MCF 10A (cell line): Measurements from ENCODE around the gene RGS7. TPM values are rescaled to one million over a fixed set of nuclear protein-coding genes. Genes with fewer than 3 reads are reported as not detected.

Experiments
- BruUV-seq: library from RNA; stranded (reverse); fragments of 400-500 nt; replicated peaks from 2 replicates; lab custom pipeline; 2021; lab: Mats Ljungman, UMichigan
- CTCF ChIA-PET: fragments of 300-600 bp; sonication (Branson Sonifier 250); formaldehyde crosslinking; extraction: SDS; loops from one replicate; lab custom pipeline; 2021; ENCODE audit warnings: antibody characterized with exemption, inconsistent platforms; lab: Yijun Ruan, JAX
- POLR2A ChIA-PET: fragments of 300-600, 350-650 bp; sonication (Branson Sonifier 250); formaldehyde crosslinking; extraction: SDS; loops from one replicate; lab custom pipeline; 2020; ENCODE audit warnings: antibody characterized with exemption, inconsistent platforms; lab: Yijun Ruan, JAX
- DNase-seq: peaks from one replicate; pipeline ENCODE4 v3.0.0-alpha.2; 2018; ENCODE audit not compliant: unreplicated experiment
- H3K27ac Mint-ChIP-seq: one replicate; pipeline ENCODE4 v1.8.0; 2022; ENCODE audit warnings: mild to moderate bottlenecking, low read depth, mixed read lengths; ENCODE audit not compliant: unreplicated experiment
- H3K27me3 Mint-ChIP-seq: one replicate; pipeline ENCODE4 v1.8.0; 2022; ENCODE audit warnings: mixed read lengths; ENCODE audit not compliant: insufficient read depth, unreplicated experiment
- H3K36me3 Mint-ChIP-seq: one replicate; pipeline ENCODE4 v1.8.0; 2022; ENCODE audit warnings: mild to moderate bottlenecking, moderate library complexity, mixed read lengths; ENCODE audit not compliant: insufficient read depth, unreplicated experiment
- H3K4me1 Mint-ChIP-seq: one replicate; pipeline ENCODE4 v1.8.0; 2022; ENCODE audit warnings: mixed read lengths; ENCODE audit not compliant: insufficient read depth, unreplicated experiment
- H3K4me3 Mint-ChIP-seq: one replicate; pipeline ENCODE4 v1.8.0; 2022; ENCODE audit warnings: mild to moderate bottlenecking, moderate library complexity, mixed read lengths; ENCODE audit not compliant: unreplicated experiment
- H3K9me3 Mint-ChIP-seq: one replicate; pipeline ENCODE4 v1.8.0; 2022; ENCODE audit warnings: mixed read lengths; ENCODE audit not compliant: unreplicated experiment
- CTCF ChIP-seq: fragments of 200-600 bp; IDR thresholded peaks from one replicate; pipeline ENCODE4 v1.8.0; 2022; ENCODE audit warnings: antibody characterized with exemption, mild to moderate bottlenecking; ENCODE audit not compliant: unreplicated experiment
- intact Hi-C: fragments of 100-400 bp; cut with micrococcal nuclease; formaldehyde crosslinking; loops from 2 replicates; pipeline ENCODE4 v1.14.1; 2022
- total RNA-seq: library from RNA; stranded (reverse); gene quantifications from 2 replicates; pipeline ENCODE4 v1.2.3, GENCODE V29; 2022

Gene RGS7
- total RNA-seq, 1 experiment from 2014 or later, result 0.42 TPM

- no TSS peak for BruUV-seq
- CTCF ChIA-PET, result interaction anchor here (0.6 to 1.8 kb wide), 2 partner anchors 21 to 31 kb away, joined by 3 to 5 read pairs; no protein-coding TSS in a partner anchor
- H3K4me3 Mint-ChIP-seq, result no peak overlapping the region
Measured at GRCh38 chr1:241140670-241141069, 216.3 kb downstream of the RGS7 start.

GRCh38 chr1:241139047-241139446 is 218.0 kb downstream of the RGS7 start:
- TF ChIP-seq CTCF, result no peak
- no peak for DNase-seq
- Mint-ChIP-seq H3K36me3 (peaks cover 5% of the 10 kb centered on the region), H3K4me3 (no peak overlapping the region), H3K27ac (no peak overlapping the region), H3K4me1 (no peaks in the 10 kb centered on the region), H3K27me3 (no peaks in the 10 kb centered on the region), H3K9me3 (peaks cover 23% of the 10 kb centered on the region)
- ChIA-PET CTCF (no interaction called here), POLR2A (interaction anchor here (0.5 kb wide), 1 partner anchor 586 kb away, joined by 3 read pairs; no protein-coding TSS in a partner anchor)
- no TSS peak for BruUV-seq
- intact Hi-C loops, result no loop called here

More at GRCh38 chr1:241140670-241141069, 216.3 kb downstream of the RGS7 start:
- intact Hi-C loops, result no loop called here
- no peak for DNase-seq
- Mint-ChIP-seq H3K27me3 (no peaks in the 10 kb centered on the region), H3K36me3 (peaks cover 5% of the 10 kb centered on the region), H3K9me3 (peaks cover 24% of the 10 kb centered on the region), H3K4me1 (peaks cover 5% of the 10 kb centered on the region), H3K27ac (no peak overlapping the region)
- no peak for TF ChIP-seq CTCF
- POLR2A ChIA-PET, result no interaction called here

- ChIA-PET POLR2A (no interaction called here), CTCF (no interaction called here)
- no peak overlapping the region for H3K4me3 Mint-ChIP-seq
- no peaks in the 10 kb centered on the region for H3K27me3 Mint-ChIP-seq
- H3K27ac Mint-ChIP-seq, result no peak overlapping the region
- no peaks in the 10 kb centered on the region for H3K4me1 Mint-ChIP-seq
- peaks cover 5% of the 10 kb centered on the region for H3K36me3 Mint-ChIP-seq
- no peak for TF ChIP-seq CTCF
- BruUV-seq, result no TSS peak
- intact Hi-C loops, result no loop called here
- no peak for DNase-seq
- H3K9me3 Mint-ChIP-seq, result peaks cover 28% of the 10 kb centered on the region
Measured at GRCh38 chr1:241138248-241138647, 218.8 kb downstream of the RGS7 start.

GRCh38 chr1:241136389-241136788 is 220.6 kb downstream of the RGS7 start:
- intact Hi-C loops, result no loop called here
- no TSS peak for BruUV-seq
- peaks cover 5% of the 10 kb centered on the region for H3K36me3 Mint-ChIP-seq
- H3K9me3 Mint-ChIP-seq, result peaks cover 21% of the 10 kb centered on the region
- H3K4me1 Mint-ChIP-seq, result no peaks in the 10 kb centered on the region
- H3K27ac Mint-ChIP-seq, result no peak overlapping the region
- CTCF ChIA-PET, result interaction anchor here (0.5 to 1.0 kb wide), 3 partner anchors 146 to 378 kb away, joined by 3 read pairs; no protein-coding TSS in a partner anchor
- H3K27me3 Mint-ChIP-seq, result no peaks in the 10 kb centered on the region
- no peak overlapping the region for H3K4me3 Mint-ChIP-seq
- TF ChIP-seq CTCF, result no peak
- POLR2A ChIA-PET, result interaction anchor here (1.4 kb wide), 1 partner anchor 27 kb away, joined by 3 read pairs; no protein-coding TSS in a partner anchor
- no peak for DNase-seq
